NCI-H1694 treated with DMSO at 0.1 percent for 48 hours (cell line): Measurements from ENCODE around the gene CFHR5.
"Not testable (repeated sequence)": the region's sequence is repeated elsewhere in the genome, so short reads cannot be mapped to it uniquely, and the experiment has no call there.

ENCODE experiments used
- DNase-seq: peaks from one replicate; lab custom pipeline; 2025; lab: John Stamatoyannopoulos, UW

The CFHR5 gene

DNA sequence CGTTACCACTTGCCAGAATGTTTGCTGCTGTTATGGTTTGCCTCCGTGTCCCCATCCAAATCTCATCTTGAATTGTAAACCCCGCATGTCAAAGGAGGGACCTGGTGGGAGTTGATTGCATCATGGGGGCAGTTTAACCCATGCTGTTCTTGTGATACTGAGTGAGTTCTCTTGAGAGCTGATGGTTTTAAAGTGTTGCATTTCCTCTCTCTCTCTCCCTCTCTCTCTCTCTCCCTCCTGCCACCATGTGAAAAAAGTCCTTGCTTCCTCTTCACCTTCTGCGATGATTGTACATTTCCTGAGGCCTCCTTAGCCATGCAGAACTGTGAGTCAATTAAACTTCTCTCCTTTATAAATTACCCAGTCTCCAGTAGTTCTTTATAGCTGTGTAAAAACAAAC lies 44.4 kb downstream of the CFHR5 start:
- DNase-seq = no peak

- DNase-seq = no peak
Observed at GRCh38 chr1:197024460-197024859, 47.1 kb downstream of the CFHR5 start.

GRCh38 chr1:197027359-197027758 lies 50.0 kb downstream of the CFHR5 start:
- no peak for DNase-seq

DNA sequence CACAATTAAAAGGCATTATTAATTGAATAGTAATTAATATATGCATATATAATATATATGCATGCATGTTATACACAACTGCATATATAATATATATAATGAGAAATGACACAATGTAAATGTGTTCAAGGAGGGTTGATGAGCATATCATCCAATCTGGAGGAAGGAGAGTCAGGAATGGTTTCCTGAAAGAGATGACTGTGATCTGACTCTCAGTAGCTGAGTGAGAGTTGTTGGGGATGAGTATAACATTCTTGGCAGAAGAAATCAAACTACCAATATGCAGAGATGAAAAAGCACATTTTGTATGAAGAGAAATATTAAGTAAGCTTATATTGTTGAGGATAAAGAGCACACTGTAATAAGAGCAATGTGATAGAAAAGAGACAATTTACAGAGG lies 52.4 kb downstream of the CFHR5 start:
- no peak for DNase-seq

GRCh38 chr1:197034631-197035339 lies 57.4 kb downstream of the CFHR5 start:
- not testable (repeated sequence) for DNase-seq

DNA sequence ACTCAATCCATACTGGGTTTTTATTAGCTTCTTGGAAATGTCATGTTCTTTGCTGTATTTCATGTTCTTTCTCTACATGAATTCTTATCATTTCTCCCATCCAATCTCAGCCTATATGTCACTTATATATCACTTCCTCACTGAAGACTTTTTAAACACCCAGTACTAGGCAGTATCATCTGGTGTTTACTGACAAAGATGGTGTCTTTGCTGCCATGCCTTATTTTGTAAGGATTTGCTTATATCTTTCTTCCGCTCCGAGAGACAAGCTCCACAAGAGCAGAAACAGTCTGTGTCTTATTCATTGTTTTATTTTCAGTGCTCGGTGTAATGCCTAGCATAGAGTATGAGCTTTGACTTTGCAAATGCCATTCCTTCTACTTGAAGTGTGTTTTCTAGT lies 59.5 kb downstream of the CFHR5 start:
- DNase-seq = no peak

DNA sequence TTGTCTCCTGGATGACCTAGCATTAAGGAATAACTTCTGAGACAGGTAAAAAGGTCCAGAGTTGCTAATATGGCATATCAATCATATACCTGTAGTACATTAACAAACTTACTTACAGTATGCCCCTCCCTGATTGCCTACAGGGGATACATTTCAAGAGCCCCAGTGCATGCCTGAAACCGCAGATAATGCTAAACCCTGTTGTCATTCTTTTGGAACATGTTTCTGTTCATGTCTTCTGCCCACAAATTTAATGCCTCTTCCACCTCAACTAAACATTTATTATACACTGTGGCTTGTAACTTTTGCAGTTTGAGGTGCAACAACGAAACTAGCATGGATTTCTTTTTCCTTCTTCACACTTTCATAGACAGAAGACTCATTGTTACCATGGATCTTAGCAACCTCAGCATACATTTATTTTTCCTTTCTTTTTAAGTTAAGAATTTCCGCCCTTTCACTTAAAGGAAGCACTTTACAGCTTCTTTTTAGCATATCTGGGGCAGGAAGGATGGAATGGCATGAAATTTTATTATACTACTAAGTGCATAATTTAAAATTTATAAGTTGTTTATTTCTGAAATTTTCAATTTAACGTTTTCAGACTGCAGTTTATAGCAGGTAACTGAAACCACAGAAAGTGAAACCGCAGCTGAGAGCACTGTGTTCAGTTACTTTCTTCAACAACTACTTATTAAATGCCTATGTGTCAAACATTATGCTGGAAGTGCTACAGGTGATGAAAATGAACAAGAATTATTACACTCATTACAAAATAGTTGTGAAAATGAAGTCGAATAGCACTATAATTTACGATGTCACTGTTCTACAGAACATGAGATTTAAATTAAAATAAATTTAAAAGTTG lies 64.4 kb downstream of the CFHR5 start:
- DNase-seq = no peak

GRCh38 chr1:197042676-197043341 lies 65.5 kb downstream of the CFHR5 start:
- no peak for DNase-seq

DNA sequence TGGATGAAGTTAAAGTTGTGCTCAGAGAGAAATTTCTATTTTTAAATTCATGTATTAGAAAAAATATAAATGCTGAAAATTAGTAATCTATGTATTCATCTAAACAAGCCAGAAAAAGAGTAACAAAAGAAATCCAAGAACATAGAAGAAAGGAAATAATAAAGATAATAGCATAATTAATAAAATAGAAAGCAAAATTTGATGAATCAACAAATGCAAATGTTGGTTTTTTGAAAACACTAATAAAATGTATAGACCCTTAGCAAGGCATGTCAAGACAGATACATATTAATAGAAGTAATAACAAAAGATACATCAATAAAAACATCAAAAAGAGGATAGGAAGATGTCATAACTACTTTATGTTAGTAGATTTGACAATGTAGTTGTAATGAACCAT lies 71.7 kb downstream of the CFHR5 start:
- DNase-seq = no peak
